Stimulated activated CD8-positive, alpha-beta memory T cell treated with anti-CD3 and anti-CD28 coated beads, Interleukin-4, amount 100 ng/mL, for 1 hour (primary cell): ENCODE measurements around the gene MAB21L4.
A peak's percentile ranks its signal among the peaks of the same experiment; 100 is the strongest.

Source experiments
- DNase-seq, 2 donors: peaks; one replicate each; pipeline ENCODE4 v3.0.0-alpha.2; 2020; ENCODE audit warnings: low read depth in 2 of 2, low spot score in 1 of 2

MAB21L4 gene

DNA sequence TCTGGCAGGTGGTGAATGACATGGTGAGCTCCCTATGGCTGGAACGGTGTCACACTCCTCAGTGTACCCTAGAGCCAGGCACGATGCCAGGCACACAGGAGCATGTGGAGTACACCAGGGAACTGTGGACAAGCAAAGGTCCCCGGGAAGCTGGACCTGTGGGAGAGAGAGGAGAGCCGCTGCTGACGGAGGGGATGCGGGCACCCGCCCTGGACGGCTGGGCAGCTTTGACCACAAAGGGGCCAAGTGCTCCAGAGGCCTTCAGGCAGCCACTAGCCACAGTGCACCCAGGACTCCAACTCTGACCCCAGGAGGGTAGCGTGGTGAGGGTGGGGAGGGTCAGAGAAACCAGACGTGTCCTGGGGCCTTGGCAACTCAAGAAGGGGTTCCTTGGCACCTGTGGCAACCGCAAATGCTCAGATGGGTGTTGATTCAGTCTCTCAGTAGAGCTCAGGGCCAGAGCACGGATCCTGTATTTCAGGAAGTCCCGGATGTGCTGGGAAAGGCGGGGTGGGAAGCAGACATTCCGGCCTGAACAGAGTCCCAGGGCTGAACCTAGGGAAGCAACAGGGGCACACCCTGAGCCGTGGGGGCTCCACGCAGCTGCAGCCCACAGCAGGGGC lies 2.3 kb upstream of the MAB21L4 start:
- no peak for DNase-seq

GRCh38 chr2:240896871-240897692 lies 1.1 kb upstream of the MAB21L4 start:
- no peak for DNase-seq

DNA sequence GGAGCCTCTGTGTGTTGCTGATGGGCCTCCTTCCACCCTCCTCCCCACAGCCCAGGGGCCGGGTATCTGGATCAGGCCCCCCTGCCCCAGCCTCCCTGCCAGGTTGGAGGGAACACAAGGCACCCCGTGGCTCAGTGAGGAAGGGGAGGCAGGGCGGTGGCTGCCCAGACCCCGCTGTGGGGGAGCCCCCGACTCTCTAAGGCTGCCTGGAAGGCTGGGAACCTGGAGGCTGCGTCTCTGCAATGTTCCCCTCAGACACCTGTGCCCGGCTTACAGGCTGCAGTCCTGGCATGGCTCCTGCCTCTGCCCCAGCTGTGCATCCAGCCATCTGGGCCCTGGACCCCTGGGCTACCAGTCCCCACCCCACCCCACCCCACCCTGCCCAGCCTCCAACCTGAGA lies 438 bp upstream of the MAB21L4 start:
- DNase-seq = no peak

GRCh38 chr2:240894836-240895558 lies 959 bp downstream of the MAB21L4 start:
- no peak for DNase-seq

- no peak for DNase-seq
These were observed 1.9 kb downstream of the MAB21L4 start for GRCh38 chr2:240894006-240894405.

- peak in 1 of 2 donors; percentile 25 for DNase-seq
These were observed 2.6 kb downstream of the MAB21L4 start for GRCh38 chr2:240893363-240893844.

DNA sequence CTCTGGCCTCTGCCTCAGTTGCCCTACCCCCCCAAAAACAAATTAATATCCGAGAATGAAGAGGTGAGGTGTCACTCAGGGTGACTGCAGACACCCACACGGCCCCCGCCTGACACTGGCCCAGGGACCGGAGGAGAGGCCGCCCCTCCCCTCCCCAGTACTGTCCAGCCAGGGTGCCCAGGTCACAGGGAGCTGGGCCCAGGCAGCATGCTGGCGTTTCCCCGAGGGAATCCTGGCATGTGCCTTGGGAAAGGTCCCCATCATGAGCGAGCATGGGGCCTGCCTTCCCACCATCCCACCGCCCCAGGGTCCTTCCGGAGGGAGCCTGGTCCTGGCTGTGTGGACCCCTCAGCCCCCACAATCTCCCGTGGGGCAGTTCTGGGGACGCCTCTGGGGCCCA lies 3.0 kb downstream of the MAB21L4 start:
- no peak for DNase-seq

DNA sequence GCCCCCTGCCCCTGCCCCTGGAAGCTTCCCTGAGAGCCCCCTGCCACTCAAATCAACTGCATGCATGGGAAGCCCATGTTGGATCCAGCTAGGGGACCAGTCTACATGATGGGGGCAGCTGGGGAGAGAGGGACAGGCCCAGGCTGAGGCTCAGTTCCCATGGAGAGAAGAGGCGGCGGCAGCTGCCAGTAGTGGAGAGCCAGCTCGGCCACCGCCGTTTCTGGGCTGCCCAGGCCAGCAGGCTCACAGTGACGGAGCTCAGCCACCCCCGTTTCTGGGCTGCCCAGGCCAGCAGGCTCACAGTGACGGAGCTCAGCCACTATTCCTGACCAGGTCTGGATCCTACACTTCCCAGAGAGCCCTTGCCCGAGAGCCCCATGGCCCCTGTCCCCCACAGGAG lies 3.6 kb downstream of the MAB21L4 start:
- no peak for DNase-seq

DNA sequence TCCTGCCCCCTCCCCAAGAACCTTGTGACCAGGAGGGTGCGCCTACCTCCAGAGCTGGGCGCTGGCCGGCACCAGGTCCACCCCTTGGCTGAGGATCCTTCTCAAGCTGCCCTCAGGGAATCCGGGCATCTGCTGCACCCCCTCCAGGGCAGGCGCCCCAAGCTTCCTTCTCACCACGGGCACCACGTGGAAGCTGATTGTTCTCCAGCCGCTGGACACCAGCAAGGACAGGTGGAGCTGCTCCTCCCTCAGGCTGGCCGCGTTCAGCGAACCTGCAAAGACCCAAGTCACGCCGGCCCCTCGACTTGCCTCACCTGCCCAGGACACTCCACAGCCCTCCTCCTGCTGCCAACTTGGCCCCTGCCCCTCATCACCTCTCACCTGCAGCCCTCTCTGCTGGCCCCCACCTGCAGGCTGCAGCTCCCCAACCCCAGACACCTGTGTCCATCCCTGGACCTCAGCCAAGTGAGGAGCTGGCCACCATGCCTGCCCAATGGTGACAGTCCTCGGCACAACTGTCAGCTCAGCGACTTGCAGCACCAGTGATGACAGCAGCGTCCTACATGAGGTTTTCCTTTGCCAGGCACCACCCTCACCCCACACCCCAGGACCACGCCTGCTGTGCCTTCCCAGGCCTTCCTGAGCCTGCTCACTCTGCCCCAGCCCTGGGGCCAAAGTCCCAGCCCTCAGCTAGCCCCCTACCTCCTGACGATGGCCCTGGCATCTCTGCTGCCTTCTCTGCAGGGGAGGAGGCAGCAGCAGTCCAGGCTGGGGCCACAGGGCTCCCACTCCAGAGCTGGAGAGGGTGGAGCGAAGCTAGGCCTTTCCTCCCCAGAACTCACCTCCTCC lies 4.2 kb downstream of the MAB21L4 start:
- no peak for DNase-seq

DNA sequence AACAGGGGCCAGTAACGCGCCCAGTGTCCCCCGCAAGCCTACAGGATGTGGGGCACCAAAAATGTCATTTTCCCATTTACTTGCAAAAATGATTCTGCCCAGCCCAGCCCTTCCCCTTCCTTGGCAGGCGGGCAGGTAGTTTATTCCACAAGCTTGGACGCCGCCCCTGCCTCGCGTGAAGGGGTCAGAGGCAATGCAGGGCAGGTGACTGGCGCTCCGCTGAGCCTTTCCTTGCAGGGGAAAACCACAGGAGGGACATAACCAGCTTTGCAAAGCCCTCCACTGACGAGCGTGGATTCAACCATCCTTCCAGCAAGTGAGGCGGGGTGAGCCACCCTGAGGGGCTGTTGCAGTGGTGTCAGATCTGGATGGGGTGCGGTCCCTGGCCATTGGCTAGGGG lies 5.3 kb downstream of the MAB21L4 start:
- no peak for DNase-seq

DNA sequence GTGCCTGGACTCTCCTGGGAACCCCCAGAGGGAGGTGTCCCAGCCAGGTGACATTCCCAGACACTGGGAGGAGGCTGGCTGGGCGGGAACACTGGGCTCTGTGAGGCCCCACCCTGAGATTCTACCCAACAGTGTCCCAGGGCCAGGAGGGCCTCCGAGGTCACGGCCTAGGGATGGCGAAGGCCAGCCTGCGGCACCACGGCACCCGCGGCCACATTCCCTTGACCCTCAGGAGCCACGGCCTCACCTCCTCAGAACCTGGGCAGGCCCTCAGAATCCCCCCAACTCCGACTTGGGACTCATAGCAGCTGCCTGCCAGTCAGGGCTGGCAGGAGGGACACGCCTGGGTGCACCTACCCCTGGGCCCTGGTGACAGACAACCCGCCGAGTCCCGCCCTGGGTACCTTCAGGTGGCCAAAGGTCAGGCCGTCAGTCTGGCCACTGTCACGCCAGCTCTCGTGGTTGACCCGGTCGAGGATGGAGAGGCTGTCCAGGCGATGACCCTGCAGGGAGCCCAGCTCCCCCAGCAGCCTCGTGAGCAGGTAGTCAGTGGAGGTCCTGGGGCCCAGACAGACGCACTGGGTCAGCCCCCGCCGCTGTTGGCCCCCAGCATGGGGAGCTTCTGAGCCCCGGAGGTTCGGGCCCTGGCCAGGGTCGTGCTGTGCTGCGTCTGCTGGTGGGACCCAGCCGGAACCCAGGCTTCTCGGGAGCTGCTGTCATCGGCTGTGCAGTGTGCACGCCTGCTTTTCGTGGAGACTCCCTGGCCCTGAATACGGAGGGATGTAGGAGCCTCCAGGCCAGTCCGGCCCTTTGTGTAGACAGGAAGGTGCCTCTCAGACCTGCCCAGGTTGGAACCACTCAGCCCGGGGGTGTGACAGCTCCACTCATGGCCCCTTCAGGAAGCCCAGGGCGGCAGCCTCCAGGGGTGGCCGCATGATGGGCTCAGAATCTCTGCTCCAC lies 6.1 kb downstream of the MAB21L4 start:
- DNase-seq = no peak

DNA sequence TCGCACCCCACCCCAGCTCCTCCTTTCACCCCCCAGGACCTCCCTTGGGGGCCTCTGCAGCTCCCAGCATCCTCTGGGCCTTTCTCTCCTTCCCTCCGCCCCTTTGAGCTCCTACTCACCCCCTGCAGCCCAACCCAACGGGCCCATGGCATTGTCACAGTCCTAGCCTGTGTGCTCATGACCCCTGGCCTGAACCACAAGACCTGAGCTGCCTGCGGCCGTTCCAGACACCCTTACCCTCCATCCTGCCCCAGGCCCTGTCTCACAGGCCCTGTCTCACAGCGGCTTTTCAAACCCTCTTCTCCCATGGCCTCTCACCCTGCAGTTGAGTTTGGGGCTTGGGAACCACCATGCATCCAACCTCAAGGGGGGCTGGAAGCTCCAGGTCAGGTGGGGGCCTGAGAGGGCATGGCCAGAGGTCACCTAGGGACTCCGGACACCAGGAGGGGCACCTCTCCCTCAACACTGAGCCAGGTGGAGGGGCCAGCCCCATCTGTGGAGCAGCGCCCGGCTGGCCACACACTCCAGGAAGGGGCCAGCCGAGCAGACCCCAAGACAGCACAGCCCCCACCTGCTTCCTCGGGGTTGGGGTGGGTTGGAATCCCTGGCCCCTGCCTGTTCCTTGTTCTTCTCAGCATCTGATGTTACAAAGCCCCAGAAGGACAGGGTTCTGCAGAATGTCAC lies 6.9 kb downstream of the MAB21L4 start:
- DNase-seq = no peak

DNA sequence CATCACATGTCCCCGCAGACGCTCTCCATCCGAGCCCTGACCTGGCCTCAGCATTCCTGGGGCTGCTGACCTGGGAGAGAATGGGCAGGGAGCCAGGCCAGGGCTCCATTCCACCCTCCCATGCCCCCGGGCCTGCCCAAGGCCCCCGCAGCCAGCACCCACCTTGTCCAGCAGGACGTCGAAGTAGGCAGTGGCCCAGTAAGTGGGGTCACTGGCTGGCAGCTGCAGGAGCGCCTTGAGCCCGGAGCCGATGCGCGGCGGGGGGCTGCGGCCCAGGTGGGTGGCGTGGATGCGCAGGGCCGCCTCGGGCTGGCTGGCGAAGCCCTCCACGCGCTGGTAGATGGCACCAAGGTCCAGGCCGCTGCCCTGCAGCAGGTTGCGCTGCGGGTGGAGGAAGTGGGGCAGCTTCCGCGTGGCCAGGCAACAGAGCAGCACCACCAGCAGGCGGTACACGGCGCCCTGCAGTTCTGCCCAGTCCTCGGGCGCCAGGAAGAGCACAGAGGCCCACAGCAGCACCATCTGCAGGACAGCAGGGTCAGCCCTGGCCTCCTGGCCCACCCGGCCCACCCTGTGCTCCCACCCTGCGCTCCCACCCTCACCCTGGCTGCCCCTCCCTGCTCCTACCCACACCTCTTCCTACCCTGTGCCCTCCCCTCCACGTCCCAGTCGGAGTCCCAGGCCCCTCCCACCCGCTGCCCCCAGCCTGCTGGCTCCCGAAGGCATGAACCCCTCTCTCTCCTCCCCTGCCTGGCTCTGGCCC lies 7.6 kb downstream of the MAB21L4 start:
- DNase-seq = no peak

DNA sequence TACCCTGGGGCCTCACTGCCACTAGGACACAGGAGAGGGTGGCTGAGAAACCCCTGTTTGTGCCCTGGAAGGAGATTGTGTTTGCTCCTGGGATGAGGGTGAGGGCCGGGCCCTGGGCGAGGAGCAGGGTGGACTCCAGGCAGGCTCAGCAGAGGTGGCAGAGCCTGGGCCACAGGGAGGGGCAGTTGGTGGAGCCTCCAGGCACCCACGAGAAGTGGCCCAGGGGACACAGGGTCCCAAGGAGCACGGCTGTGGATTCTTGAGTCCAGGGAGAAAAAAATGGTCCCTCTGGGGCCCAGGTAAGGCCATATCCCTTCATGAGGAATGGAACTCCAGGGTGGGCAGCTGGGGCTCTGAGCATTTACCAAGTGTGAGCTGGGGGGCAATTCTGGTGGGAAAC lies 8.3 kb downstream of the MAB21L4 start:
- DNase-seq = no peak

DNA sequence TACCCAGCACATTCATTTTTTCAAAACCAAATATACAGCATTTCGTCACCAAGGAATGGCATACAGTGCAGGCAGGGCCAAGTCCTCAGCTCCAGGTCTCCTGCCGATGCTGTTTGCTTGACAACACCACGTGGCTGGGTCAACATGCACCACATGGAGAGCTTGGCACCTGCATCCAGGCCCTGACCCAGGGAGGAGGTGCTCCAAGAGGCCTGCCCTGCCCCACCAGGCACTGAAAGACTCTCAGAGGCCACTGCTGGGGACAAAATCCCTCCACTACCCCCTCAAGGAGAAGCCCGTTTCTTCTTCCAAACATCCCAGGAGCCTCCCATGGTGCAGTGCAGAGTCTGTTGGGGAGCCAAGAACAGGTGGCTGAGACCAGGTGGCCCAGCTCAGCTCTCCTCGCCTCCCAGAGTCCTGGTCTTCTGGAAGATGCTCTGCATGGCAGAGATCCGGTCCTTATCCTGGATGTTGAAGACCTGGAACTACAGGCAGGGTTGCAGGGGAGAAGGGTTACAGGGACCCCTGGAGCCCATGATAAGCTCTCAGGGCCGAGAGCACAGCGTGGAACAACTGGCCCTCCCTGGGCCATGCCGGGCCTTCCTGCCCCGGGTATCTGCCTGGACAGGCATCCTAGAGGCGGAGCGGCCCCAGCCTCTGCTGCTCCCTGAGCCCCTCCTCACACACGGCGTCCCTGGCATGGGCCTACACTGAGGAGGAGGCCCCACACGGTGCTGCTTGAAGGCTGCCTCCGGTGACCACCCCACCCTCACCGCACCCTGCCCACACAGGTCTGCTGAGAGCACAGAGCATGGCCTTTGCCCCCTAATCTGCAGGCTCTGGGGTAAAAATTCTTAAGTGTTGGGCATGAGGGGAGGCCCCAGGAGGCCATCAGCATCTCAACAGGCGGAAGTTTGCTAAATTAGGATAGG lies 9.0 kb downstream of the MAB21L4 start:
- DNase-seq = no peak

- DNase-seq = no peak
These were observed 9.9 kb downstream of the MAB21L4 start for GRCh38 chr2:240886023-240886565.

GRCh38 chr2:240885566-240885965 lies 10.4 kb downstream of the MAB21L4 start:
- no peak for DNase-seq
